ENCODE data around the gene SCN3A. TPM values are rescaled to one million over a fixed set of nuclear protein-coding genes. Genes with fewer than 3 reads are reported as not detected.

The SCN3A gene
- total and polyA plus RNA-seq, 2 of the 13 experiments (the other 11 are each of a cell fraction or from before 2014, with no cell fraction given): not detected

- H3K9me3 ChIP-seq (ENCODE audit: low read length): no peaks in the 10 kb centered on the region
- BruUV-seq (replicated peaks): no TSS peak
- H3K27ac ChIP-seq (ENCODE audit: extremely low read length, insufficient read depth, low read length): no peak overlapping the region
- H3K4me3 ChIP-seq (replicated peaks in 1 of 3; ENCODE audit: insufficient read depth in 1 of 3, low read depth in 2 of 3, low read length in 3 of 3): no peak overlapping the region
- no peak overlapping the region for H3K9ac ChIP-seq (ENCODE audit: insufficient read depth, low read depth, low read length)
- no peak overlapping the region for H3K4me2 ChIP-seq (ENCODE audit: low read depth, low read length)
- no peaks in the 10 kb centered on the region for H4K20me1 ChIP-seq (ENCODE audit: insufficient read depth, low read length)
- ATAC-seq (no peak), DNase-seq (ENCODE audit: low spot score) (no peak), FAIRE-seq (no peak)
- H2AFZ ChIP-seq (ENCODE audit: low read length): no peak overlapping the region
- in situ Hi-C loops (cut with HindIII; ENCODE audit: extremely low pct_ligation_motif_present, low pct_unique_long_range_greater_than_20kb) (no loop called here), intact Hi-C loops (cut with micrococcal nuclease; ENCODE audit: unreplicated experiment) (no loop called here)
- ChIA-PET POLR2A (no interaction called here), CTCF (ENCODE audit: low intra/inter-chr PET ratio, low total read pairs) (no interaction called here)
- 0 out of 5 replicates have a peak, but pooled peaks cover 0 to 4% of the 10 kb centered on the region in 2 experiments for H3K27me3 ChIP-seq (ENCODE audit: control insufficient read depth in 1 of 2, insufficient read depth in 2 of 2, low read length in 2 of 2)
- no peaks in the 10 kb centered on the region for H3K36me3 ChIP-seq (replicated peaks in 1 of 2; ENCODE audit: control insufficient read depth in 1 of 2, insufficient read depth in 2 of 2, low read length in 2 of 2)
- WGBS (ENCODE audit: low lambda C conversion rate): 42% methylated on average over 4 of the region's 4 CpGs
- no peaks in the 10 kb centered on the region for H3K4me1 ChIP-seq (ENCODE audit: insufficient read depth, low read length)
- H3K79me2 ChIP-seq (ENCODE audit: insufficient read depth, low read length): no peaks in the 10 kb centered on the region
- no peak for TF ChIP-seq ZBTB33 (CRISPR knock-in tag; IDR thresholded peaks at IDR 0.05)
- TF ChIP-seq NR0B2 (CRISPR knock-in tag; IDR thresholded peaks at IDR 0.05): no peak
- no peak for TF ChIP-seq ZIK1 (CRISPR knock-in tag; IDR thresholded peaks at IDR 0.05; ENCODE audit: borderline replicate concordance, low read depth)
- TF ChIP-seq ZNF430 (CRISPR knock-in tag; IDR thresholded peaks at IDR 0.05): no peak
- no peak for TF ChIP-seq ZNF331 (CRISPR knock-in tag; IDR thresholded peaks at IDR 0.05)
- TF ChIP-seq ZNF549 (CRISPR knock-in tag; IDR thresholded peaks at IDR 0.05): no peak
- TF ChIP-seq YEATS4 (CRISPR knock-in tag; IDR thresholded peaks at IDR 0.05; ENCODE audit: borderline replicate concordance): no peak
- TF ChIP-seq SATB2 (CRISPR knock-in tag; IDR thresholded peaks at IDR 0.05): no peak
- no peak for TF ChIP-seq HOXA9 (CRISPR knock-in tag; IDR thresholded peaks at IDR 0.05; ENCODE audit: borderline replicate concordance)
- TF ChIP-seq HNRNPH1 (optimal IDR thresholded peaks at IDR 0.05; ENCODE audit: low read depth, low read length): no peak
- TF ChIP-seq YEATS2 (CRISPR knock-in tag; IDR thresholded peaks at IDR 0.05; ENCODE audit: borderline replicate concordance): no peak
- no peak for TF ChIP-seq NFYB (CRISPR knock-in tag; IDR thresholded peaks at IDR 0.05)
- TF ChIP-seq ZNF558 (CRISPR knock-in tag; IDR thresholded peaks at IDR 0.05; ENCODE audit: borderline replicate concordance): no peak
- TF ChIP-seq MYC (CRISPR knock-in tag; IDR thresholded peaks at IDR 0.05; ENCODE audit: borderline replicate concordance): no peak
- TF ChIP-seq MTF2 (CRISPR knock-in tag; IDR thresholded peaks at IDR 0.05; ENCODE audit: borderline replicate concordance): no peak
- no peak for TF ChIP-seq JDP2 (CRISPR knock-in tag; IDR thresholded peaks at IDR 0.05; ENCODE audit: borderline replicate concordance)
- TF ChIP-seq SMARCC2 (IDR thresholded peaks at IDR 0.05): no peak
- TF ChIP-seq KLF9 (CRISPR knock-in tag; IDR thresholded peaks at IDR 0.05; ENCODE audit: low read depth): no peak
- no peak for TF ChIP-seq ZNF30 (CRISPR knock-in tag; IDR thresholded peaks at IDR 0.05)
- TF ChIP-seq ZBTB42 (CRISPR knock-in tag; IDR thresholded peaks at IDR 0.05): no peak
Observed at GRCh38 chr2:165164201-165164600, 39.6 kb downstream of the SCN3A start.

Data from HepG2 (cell line).